ENCODE results near the gene TSACC.
A peak's percentile ranks its signal among the peaks of the same experiment; 100 is the strongest.
"Not testable (repeated sequence)": the region's sequence is repeated elsewhere in the genome, so short reads cannot be mapped to it uniquely, and the experiment has no call there.

TSACC gene

GRCh38 chr1:156338180-156338976 lies at the start of gene TSACC, which contains the start of gene CCT3:
Gene TSACC (plus strand): TSS chr1:156338526. CDS start chr1:156339758, 1,232 bp downstream.
Gene CCT3 (minus strand): TSS chr1:156338292. CDS start chr1:156338184, 108 bp downstream.
- peak; percentile 98 for DNase-seq (ENCODE audit: low read depth)

GRCh38 chr1:156289857-156290256 lies 48.5 kb upstream of the TSACC start:
- DNase-seq (ENCODE audit: low read depth) = no peak

- DNase-seq (ENCODE audit: low read depth) = no peak
These were observed 46.9 kb upstream of the TSACC start for GRCh38 chr1:156291226-156292061.

- no peak for DNase-seq (ENCODE audit: low read depth)
These were observed 45.3 kb upstream of the TSACC start for GRCh38 chr1:156293098-156293434.

GRCh38 chr1:156293895-156294294 lies 44.4 kb upstream of the TSACC start:
- no peak for DNase-seq (ENCODE audit: low read depth)

GRCh38 chr1:156295391-156295947 lies 42.9 kb upstream of the TSACC start, which contains the start of gene GLMP:
Gene GLMP (minus strand): TSS chr1:156295679. CDS start chr1:156295645, 34 bp downstream.
- peak; percentile 24 for DNase-seq (ENCODE audit: low read depth)

GRCh38 chr1:156298852-156299357 lies 39.4 kb upstream of the TSACC start, which contains the start of gene VHLL:
Gene VHLL (minus strand): TSS chr1:156299307. CDS start chr1:156299189, 118 bp downstream.
- DNase-seq (ENCODE audit: low read depth) = no peak

GRCh38 chr1:156303241-156303640 lies 35.1 kb upstream of the TSACC start:
- no peak for DNase-seq (ENCODE audit: low read depth)

- DNase-seq (ENCODE audit: low read depth) = no peak
These were observed 33.1 kb upstream of the TSACC start for GRCh38 chr1:156305215-156305614.

- no peak for DNase-seq (ENCODE audit: low read depth)
These were observed 30.2 kb upstream of the TSACC start for GRCh38 chr1:156308078-156308477.

GRCh38 chr1:156310962-156311361 lies 27.4 kb upstream of the TSACC start:
- DNase-seq (ENCODE audit: low read depth) = no peak

- DNase-seq (ENCODE audit: low read depth) = no peak
These were observed 21.4 kb upstream of the TSACC start for GRCh38 chr1:156316909-156317308.

- no peak for DNase-seq (ENCODE audit: low read depth)
These were observed 18.7 kb upstream of the TSACC start for GRCh38 chr1:156319664-156320063.

- DNase-seq (ENCODE audit: low read depth) = no peak
These were observed 17.8 kb upstream of the TSACC start for GRCh38 chr1:156320560-156320959.

GRCh38 chr1:156323179-156323578 lies 15.1 kb upstream of the TSACC start:
- DNase-seq (ENCODE audit: low read depth) = not testable (repeated sequence)

- DNase-seq (ENCODE audit: low read depth) = no peak
These were observed 2.1 kb upstream of the TSACC start for GRCh38 chr1:156336242-156336641.

GRCh38 chr1:156337052-156337887 lies 1.1 kb upstream of the TSACC start:
- DNase-seq (ENCODE audit: low read depth) = no peak

GRCh38 chr1:156337888-156338179 lies 492 bp upstream of the TSACC start:
- DNase-seq (ENCODE audit: low read depth) = no peak

- no peak for DNase-seq (ENCODE audit: low read depth)
These were observed 4.0 kb downstream of the TSACC start for GRCh38 chr1:156342166-156342955.

GRCh38 chr1:156344409-156344808 lies 6.1 kb downstream of the TSACC start:
- no peak for DNase-seq (ENCODE audit: low read depth)

GRCh38 chr1:156346035-156346434 lies 7.7 kb downstream of the TSACC start:
- DNase-seq (ENCODE audit: low read depth) = not testable (repeated sequence)
